Cardiac fibroblast (primary cell): ENCODE data around the gene PXDN.

ENCODE experiments used
- DNase-seq, 2 donors: peaks; one replicate each; pipeline versions ENCODE4 v3.0.0 to v3.0.0-alpha.2; 2010; ENCODE audit warnings: low read depth in 2 of 2
- H3K4me3 ChIP-seq, 2 donors: replicated peaks in 1 of 2; 1 replicate in 1 of 2; 2 replicates in 1 of 2; pipeline ENCODE4 v1.5.1; 2011; ENCODE audit warnings: low read depth in 2 of 2, low read length in 2 of 2, mild to moderate bottlenecking in 2 of 2, moderate library complexity in 1 of 2
- TF ChIP-seq, protein P1 (sequence below): IDR thresholded peaks from one replicate; pipeline ENCODE4 v1.5.1; 2011; ENCODE audit warnings: low read depth, mild to moderate bottlenecking, low read length, inconsistent platforms

The PXDN gene, protein sequence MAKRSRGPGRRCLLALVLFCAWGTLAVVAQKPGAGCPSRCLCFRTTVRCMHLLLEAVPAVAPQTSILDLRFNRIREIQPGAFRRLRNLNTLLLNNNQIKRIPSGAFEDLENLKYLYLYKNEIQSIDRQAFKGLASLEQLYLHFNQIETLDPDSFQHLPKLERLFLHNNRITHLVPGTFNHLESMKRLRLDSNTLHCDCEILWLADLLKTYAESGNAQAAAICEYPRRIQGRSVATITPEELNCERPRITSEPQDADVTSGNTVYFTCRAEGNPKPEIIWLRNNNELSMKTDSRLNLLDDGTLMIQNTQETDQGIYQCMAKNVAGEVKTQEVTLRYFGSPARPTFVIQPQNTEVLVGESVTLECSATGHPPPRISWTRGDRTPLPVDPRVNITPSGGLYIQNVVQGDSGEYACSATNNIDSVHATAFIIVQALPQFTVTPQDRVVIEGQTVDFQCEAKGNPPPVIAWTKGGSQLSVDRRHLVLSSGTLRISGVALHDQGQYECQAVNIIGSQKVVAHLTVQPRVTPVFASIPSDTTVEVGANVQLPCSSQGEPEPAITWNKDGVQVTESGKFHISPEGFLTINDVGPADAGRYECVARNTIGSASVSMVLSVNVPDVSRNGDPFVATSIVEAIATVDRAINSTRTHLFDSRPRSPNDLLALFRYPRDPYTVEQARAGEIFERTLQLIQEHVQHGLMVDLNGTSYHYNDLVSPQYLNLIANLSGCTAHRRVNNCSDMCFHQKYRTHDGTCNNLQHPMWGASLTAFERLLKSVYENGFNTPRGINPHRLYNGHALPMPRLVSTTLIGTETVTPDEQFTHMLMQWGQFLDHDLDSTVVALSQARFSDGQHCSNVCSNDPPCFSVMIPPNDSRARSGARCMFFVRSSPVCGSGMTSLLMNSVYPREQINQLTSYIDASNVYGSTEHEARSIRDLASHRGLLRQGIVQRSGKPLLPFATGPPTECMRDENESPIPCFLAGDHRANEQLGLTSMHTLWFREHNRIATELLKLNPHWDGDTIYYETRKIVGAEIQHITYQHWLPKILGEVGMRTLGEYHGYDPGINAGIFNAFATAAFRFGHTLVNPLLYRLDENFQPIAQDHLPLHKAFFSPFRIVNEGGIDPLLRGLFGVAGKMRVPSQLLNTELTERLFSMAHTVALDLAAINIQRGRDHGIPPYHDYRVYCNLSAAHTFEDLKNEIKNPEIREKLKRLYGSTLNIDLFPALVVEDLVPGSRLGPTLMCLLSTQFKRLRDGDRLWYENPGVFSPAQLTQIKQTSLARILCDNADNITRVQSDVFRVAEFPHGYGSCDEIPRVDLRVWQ (N-terminal part only)

DNA sequence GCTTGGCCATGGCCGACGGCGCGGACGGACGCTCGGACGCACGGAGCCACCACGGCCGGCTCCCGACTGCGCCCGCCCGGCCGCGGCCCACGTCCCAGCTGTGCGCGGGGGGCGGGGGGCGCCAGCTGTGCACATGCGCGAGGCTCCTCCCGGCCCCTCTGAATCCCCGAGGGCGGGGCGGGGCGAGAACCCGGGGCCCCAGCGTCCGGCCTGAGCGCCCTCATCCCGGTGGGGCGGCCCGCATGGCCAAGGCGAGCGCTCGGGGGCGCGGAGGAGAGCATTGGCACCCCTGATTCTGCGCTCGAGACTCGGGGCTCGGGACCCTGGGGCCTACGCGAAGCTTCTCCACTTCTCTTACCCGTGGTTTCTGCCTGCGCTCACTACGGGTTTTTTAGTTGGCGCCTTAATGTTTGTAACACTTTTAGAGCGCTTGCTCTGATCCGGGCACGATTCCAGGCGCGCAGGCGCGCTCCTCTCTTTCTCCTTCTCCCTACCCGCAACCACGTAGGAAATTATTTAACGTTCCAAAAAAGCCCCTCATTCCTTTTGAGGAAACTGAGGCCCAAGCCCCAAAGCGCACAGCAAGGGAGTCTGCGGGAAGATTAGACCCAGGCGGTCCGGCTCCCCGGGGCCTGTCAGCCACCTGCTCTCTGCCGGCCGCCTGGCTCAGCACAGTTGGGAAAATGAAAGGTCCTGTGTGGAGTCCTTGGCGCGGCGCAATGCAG is at the start of gene PXDN:
TSS of gene PXDN (minus strand) at position 70 of the 725 bp plus-strand sequence. CDS start at position 10, 60 bp downstream.
- DNase-seq, result peak; percentile 75 to 80
- TF ChIP-seq, protein P1, sequence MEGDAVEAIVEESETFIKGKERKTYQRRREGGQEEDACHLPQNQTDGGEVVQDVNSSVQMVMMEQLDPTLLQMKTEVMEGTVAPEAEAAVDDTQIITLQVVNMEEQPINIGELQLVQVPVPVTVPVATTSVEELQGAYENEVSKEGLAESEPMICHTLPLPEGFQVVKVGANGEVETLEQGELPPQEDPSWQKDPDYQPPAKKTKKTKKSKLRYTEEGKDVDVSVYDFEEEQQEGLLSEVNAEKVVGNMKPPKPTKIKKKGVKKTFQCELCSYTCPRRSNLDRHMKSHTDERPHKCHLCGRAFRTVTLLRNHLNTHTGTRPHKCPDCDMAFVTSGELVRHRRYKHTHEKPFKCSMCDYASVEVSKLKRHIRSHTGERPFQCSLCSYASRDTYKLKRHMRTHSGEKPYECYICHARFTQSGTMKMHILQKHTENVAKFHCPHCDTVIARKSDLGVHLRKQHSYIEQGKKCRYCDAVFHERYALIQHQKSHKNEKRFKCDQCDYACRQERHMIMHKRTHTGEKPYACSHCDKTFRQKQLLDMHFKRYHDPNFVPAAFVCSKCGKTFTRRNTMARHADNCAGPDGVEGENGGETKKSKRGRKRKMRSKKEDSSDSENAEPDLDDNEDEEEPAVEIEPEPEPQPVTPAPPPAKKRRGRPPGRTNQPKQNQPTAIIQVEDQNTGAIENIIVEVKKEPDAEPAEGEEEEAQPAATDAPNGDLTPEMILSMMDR, result no peak
- peak within 1 kb of the TSS; percentile 69 to 77 for H3K4me3 ChIP-seq

DNA sequence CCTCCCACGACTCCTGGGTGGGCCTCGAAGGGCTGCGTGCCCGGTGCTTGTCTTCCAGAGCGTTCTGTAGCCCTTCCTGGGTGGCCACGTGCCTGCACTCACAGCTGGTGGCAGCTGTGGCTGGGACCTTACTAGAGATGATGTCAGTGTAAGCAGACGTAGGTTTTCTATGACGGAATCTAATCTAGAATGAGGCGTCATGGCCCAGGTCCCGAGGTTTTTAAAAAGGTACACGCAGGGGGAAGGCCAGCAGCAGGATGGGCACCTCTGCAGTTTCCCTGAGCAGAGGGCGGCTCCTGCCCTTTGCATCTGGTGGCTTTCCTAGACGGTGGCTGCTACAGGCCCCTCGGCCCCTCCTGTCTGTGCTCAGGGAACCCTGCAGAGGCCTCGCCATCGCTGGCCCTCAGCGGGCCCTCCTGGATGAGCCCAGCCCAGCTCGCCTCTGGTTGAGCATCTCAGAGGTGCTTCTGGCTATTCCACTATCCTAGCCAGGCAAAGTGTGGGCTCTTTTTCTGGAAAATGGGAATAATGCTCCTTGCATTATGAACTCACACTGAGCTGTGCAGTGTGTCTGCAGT is 49.6 kb upstream of the PXDN start:
- H3K4me3 ChIP-seq, result no peak overlapping the region
- TF ChIP-seq, protein P1, result no peak
- no peak for DNase-seq

DNA sequence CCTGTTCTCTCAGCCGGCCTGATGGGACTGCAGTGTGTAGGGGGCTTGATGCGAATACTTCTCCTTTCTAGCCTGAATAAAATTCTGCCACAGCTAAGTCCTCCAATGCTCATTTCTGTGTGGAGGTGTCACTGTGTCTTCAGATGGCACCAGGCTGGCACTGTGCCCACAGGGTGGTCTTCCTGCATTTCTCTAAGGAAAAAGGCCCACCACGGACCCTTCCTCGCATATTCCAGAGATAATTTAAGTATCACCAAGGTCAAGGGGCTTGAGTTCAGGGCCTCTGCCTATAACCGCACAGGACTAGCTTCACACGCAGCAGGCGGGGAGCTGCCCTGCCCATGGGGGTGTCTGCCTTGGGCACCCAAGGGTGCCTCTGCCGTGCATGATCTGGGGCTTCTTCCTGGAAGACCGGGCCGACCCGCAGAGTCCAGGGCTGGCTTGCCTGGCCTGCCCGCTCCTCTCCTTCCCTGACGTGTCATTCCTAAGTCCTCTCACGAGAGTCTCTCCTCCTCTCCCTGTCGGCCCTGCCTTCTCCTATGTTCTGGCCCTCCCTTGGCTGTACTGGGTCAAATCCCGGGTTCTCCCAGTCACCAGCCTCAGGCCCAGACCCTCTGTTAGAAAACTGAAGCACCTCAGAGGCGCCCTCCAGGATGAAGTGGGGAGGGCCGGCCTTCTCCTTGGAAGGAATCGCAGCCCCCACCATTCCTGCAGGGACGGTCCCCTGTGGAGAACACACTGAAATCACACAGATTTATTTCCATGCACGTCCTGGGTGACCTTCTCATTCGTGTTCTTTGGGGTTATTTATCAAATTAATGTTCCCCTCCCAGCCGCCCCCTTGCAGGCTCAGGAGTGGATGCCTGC is 48.9 kb upstream of the PXDN start:
- DNase-seq, result no peak
- no peak overlapping the region for H3K4me3 ChIP-seq
- TF ChIP-seq, protein P1, result no peak

DNA sequence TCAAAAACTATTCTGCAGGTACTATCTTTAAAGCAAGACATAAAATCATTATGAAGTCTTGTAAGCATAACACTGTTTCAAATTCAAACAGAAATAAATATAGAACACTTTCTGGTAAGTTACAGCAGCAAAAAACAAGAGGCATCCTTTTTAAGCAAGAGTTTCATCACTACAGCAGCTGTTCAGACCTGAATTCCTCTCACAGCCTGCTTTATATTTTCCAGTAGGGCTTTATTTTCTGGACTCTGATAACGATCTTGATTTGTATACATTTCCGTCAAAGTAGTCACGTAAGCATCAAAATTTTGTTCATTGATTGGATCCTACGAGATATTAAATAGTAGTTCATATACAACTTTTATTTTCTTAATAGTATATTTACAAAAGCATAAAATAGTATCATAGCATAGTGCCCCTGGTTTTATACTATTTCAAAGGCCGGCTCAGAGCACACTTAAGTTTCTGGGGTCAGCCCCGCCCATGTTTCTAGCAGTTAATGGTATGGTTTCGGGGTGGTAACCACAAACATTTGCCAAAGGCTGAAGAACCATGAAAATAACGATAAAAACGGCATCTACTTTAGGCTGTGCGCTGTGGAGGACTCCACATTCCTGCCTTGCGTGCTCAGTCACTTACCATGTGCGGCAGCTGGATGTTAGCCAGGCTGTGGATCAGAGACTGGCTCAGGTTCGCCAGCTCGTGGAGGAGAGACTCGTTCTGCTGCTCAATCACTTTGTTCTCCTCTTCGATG is 47.5 kb upstream of the PXDN start:
- H3K4me3 ChIP-seq, result no peak overlapping the region
- DNase-seq, result peak in 1 of 2 donors; percentile 18
- TF ChIP-seq, protein P1, result no peak

DNA sequence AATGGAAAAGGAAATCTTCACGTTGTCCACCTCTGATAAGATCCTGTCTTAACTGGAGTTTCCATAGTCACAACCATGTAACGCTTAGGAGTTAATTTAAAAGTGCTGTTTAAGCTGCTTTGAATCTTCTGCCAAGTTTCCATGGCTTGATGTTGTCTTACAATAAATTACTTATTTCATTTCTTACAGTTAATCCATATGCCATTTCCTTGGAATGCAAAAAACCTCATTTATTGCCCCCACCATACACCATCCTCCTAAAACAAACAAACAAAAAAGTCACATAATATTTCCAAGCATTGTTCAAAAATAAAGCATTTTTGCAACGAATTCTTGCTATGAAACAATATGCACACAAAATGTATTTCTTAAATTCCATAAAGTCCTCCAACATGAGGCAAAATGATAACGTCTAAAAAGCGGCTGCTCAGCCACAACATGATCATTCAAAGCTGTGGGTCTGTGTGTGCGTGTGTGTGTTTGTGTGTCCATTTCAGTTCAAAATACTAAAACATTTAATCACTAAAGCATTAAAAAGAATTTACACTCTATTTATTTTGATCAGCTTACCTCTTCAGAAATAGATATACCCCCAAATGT is 46.8 kb upstream of the PXDN start:
- TF ChIP-seq, protein P1, result no peak
- no peak for DNase-seq
- H3K4me3 ChIP-seq, result no peak overlapping the region
